ENCODE data around the gene BBS9. TPM values are rescaled to one million over a fixed set of nuclear protein-coding genes. Genes with fewer than 3 reads are reported as not detected.
A peak's percentile ranks its signal among the peaks of the same experiment; 100 is the strongest.

BBS9 gene
- polyA plus RNA-seq, 3 donors from 2014 or later = 5.9 to 12.3 (median 10.8) TPM

DNA sequence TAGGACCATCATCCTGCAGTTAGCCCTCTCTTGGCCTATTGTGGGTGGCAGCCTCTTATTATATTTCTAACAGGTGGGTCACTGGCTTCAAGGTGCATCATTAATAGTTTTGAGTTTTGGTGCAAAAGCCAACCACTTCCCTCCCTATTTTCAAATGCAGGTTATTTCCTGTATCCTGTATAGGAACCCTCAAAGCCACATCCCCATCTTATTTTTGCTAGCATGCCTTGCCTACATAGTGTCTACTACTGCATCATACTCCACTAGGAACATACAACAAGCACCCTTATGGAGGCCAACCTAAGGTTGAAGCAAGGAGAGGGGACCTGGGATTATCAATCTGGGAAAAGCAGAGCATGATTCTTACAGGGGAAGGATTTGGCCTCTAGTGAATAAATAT is 264.4 kb downstream of the BBS9 start:
- H3K4me1 Mint-ChIP-seq = peaks cover 0 to 14% of the 10 kb centered on the region in 2 donors
- H3K4me3 Mint-ChIP-seq = no peak overlapping the region
- H3K27me3 Mint-ChIP-seq (ENCODE audit: low read depth in 3 of 3) = no peaks in the 10 kb centered on the region
- no peak overlapping the region for H3K27ac Mint-ChIP-seq
- H3K36me3 Mint-ChIP-seq = peaks cover 27 to 41% (median 34%) of the 10 kb centered on the region in 3 donors
- DNase-seq = no peak
- no peaks in the 10 kb centered on the region for H3K9me3 Mint-ChIP-seq

DNA sequence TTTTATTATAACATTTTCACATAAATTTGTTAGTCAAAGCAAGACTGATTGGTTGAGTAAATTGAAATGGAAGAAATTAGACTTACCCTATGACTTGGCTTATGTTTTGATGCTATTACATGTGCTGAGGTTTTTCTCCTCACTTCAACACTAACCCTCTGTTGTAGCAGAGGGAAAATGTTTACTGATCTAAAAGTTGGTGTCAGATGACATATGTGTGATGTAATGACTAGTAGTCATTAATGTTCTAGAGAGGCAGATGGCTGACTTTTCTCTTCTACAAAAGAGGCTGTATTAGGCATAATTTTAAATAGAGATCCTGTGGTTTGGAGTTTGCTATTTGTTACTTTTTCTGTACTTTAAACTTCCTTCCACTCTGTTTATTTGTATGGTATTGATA is 266.0 kb downstream of the BBS9 start:
- Mint-ChIP-seq H3K36me3 (peaks cover 17 to 31% (median 23%) of the 10 kb centered on the region in 3 donors), H3K4me1 (peaks cover 0 to 14% of the 10 kb centered on the region in 2 donors), H3K4me3 (no peak overlapping the region), H3K27me3 (ENCODE audit: low read depth in 3 of 3) (no peaks in the 10 kb centered on the region), H3K27ac (no peak overlapping the region), H3K9me3 (no peaks in the 10 kb centered on the region)
- no peak for DNase-seq

DNA sequence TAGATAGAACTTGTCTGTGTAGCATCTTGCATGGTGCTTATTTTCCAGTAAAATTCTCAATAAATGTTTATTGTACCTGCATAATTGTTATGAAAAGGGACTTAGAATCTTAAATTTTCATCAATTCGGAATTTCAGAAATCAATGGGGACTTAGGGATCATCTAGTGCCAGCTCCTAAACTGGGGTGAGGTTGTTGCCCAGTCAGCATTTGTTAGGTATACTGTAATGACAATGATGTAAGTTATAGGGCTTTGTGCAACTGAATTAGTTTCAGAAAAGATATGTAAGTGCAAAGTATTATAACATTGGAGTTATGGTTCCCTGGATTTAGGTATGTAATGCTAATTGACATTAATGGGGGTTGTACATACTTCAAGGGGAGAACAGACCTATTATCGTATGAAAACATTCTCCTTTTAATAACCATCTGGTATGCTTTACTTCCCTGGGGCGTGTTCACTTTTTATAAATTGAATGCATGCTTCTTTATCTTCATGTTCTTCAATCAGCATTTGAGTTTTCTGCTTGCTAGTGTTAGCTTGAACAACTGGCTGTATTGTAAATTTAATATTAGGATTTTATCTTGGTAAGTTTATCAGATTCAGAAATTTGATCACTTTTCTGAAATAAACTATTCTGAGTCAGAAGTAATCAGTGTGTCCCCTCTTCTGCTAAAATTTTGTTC is 270.3 kb downstream of the BBS9 start:
- no peak overlapping the region for H3K27ac Mint-ChIP-seq

DNA sequence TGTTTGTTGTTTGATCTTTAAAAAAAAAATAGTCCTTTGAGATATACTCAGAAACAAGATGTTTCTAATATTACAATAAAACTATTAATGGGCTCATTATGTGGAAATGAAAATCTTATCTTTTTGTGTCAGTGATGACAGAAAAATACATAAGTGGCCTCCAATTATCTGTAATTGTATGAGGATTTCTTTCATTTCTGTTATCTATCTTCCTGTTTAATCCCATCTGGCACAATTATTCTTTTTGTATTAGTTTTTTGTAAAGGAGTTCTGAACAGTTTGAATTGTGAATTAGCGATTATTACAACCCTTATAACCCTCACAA is 270.8 kb downstream of the BBS9 start:
- no peak for DNase-seq
- H3K27me3 Mint-ChIP-seq (ENCODE audit: low read depth in 3 of 3) = no peaks in the 10 kb centered on the region
- no peak overlapping the region for H3K4me3 Mint-ChIP-seq
- peaks cover 12 to 20% (median 17%) of the 10 kb centered on the region in 3 donors for H3K36me3 Mint-ChIP-seq
- peaks cover 0 to 8% of the 10 kb centered on the region in 2 donors for H3K4me1 Mint-ChIP-seq
- no peak overlapping the region for H3K27ac Mint-ChIP-seq
- H3K9me3 Mint-ChIP-seq = peaks cover 0 to 2% (median under 1%) of the 10 kb centered on the region in 6 donors

More for the DNA sequence above, 270.3 kb downstream of the BBS9 start:
- Mint-ChIP-seq H3K4me1 (peaks cover 0 to 8% of the 10 kb centered on the region in 2 donors), H3K9me3 (peaks cover 0 to 2% (median 0%) of the 10 kb centered on the region in 6 donors), H3K4me3 (no peak overlapping the region), H3K36me3 (peaks cover 12 to 20% (median 17%) of the 10 kb centered on the region in 3 donors), H3K27me3 (ENCODE audit: low read depth in 3 of 3) (no peaks in the 10 kb centered on the region)
- no peak for DNase-seq

DNA sequence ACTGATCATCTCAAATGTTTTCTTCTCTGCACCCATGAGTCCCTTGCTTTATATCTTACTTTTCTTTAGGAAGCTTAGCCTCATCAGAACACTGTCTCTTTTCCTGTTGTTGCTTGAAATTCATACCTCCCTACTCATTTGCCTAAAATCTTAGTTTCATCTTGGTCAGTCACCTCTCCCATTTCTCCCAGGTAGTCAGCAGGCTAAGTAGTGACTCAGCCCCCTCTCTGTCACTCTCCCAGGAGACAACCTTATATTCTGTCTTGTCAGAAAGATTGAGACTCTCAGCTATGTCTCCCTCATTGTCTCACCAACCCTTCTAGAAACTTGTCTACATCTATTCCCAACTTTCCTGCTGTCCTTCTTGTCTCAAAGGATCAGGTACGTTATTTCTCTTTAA is 280.9 kb downstream of the BBS9 start:
- peaks cover 27 to 30% (median 28%) of the 10 kb centered on the region in 3 donors for H3K36me3 Mint-ChIP-seq
- H3K4me1 Mint-ChIP-seq = peaks cover 0 to 1% of the 10 kb centered on the region in 2 donors
- no peak overlapping the region for H3K4me3 Mint-ChIP-seq
- DNase-seq = no peak
- peaks cover 6 to 28% (median 22%) of the 10 kb centered on the region in 6 donors for H3K9me3 Mint-ChIP-seq
- H3K27me3 Mint-ChIP-seq (ENCODE audit: low read depth in 3 of 3) = no peaks in the 10 kb centered on the region
- H3K27ac Mint-ChIP-seq = no peak overlapping the region

DNA sequence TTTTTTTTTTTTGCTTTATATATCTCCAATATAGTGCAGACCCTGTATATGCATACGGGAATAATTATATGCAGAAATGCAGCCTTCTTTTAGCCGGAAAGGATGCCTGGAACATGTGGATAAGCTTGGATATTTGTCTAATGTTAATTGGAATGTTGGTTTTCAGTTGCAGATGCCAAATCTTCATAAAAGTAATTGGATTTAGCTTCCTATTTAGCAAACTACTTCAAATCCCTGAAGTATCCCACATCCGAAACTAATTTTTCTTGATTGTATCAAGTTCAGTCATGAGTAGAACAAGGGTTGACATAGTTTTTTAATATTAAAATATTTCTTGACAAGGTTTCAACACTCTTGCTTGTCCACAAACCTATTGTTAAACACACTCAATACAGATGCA is 281.7 kb downstream of the BBS9 start:
- Mint-ChIP-seq H3K9me3 (peaks cover 6 to 27% (median 20%) of the 10 kb centered on the region in 6 donors), H3K4me1 (peaks cover 0 to 1% of the 10 kb centered on the region in 2 donors), H3K4me3 (no peak overlapping the region), H3K27me3 (ENCODE audit: low read depth in 3 of 3) (no peaks in the 10 kb centered on the region), H3K27ac (no peak overlapping the region), H3K36me3 (peaks cover 27 to 29% (median 28%) of the 10 kb centered on the region in 3 donors)
- no peak for DNase-seq

DNA sequence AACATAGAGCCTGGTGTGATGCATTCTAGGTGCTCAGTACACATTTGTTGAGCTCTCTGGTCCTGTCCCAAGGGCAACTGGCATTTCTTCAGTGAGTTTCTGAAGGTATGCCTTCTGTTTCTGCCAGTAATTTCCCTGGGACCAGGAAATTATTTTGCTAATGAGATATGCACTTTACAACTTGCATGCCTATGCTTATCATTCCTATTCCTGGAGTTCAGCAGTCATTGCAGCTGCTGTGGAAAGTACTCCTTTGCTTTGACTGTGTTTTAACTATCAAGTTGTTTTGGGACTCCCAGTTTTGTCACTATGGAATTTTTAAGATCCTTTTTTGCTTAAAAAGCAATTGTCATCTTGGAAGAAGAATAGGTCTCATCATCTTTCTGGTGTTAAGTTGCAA is 283.0 kb downstream of the BBS9 start:
- Mint-ChIP-seq H3K36me3 (peaks cover 19 to 22% (median 20%) of the 10 kb centered on the region in 3 donors), H3K27me3 (ENCODE audit: low read depth in 3 of 3) (no peaks in the 10 kb centered on the region), H3K9me3 (peaks cover 1 to 14% (median 9%) of the 10 kb centered on the region in 6 donors), H3K27ac (no peak overlapping the region), H3K4me3 (no peak overlapping the region), H3K4me1 (peaks cover 0 to 1% of the 10 kb centered on the region in 2 donors)
- no peak for DNase-seq

DNA sequence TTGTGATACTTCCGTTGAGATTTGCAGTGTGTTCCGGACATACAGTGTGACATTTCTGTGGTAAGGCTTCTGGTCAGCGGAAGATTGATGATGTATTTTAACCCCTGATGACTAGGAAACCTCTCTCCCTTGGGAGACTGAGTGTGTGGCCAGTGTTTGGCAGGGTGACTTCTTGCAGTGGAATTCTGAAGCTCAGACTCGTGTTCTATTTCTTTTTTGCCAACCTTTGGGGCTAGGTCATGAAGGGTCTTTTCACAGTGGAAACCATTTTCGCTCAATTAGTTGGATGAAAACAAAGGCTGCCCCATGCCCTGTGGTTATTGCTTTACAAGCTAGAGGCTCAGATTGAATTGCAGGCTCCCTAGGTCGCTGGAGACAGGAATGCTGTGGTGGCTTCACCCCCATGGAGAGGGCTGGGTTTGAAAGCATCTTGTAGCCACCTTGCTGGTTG is 288.9 kb downstream of the BBS9 start:
- Mint-ChIP-seq H3K9me3 (no peaks in the 10 kb centered on the region), H3K36me3 (peaks cover 0 to 4% (median 0%) of the 10 kb centered on the region in 3 donors), H3K4me1 (peaks cover 0 to 2% of the 10 kb centered on the region in 2 donors), H3K27ac (no peak overlapping the region), H3K27me3 (ENCODE audit: low read depth in 3 of 3) (no peaks in the 10 kb centered on the region), H3K4me3 (no peak overlapping the region)
- DNase-seq = no peak

DNA sequence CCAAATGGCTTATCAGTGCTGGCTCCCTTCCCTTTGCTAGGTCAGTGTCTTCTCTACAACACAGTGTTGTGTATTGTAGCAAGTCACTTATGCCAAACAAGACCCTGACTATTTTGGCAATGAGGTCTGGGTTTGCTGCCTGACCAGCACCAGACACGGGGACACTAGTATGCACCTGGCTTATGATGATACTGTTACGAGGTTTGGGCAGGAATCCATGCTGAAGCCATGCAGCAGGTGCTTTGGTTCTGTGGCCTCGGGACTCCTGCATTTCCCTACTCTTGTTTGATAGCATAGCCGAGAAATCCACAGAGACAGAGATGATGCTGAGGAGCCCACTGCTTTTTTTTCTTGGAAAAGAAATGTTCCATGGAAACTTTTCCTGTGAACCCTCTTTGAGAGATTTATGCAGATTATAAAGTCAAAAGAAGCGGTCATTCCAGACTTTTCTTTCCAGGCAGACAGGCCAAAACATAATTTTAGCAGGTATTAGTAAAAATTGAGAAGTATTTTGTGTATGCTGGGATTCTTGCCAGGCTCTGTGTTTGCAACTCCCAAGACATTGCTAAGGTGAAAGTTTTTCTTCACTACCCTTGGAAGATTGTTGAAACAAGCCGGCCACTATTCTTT is 291.1 kb downstream of the BBS9 start:
- Mint-ChIP-seq H3K36me3 (no peaks in the 10 kb centered on the region), H3K4me1 (peaks cover 0 to 2% of the 10 kb centered on the region in 2 donors), H3K4me3 (no peak overlapping the region), H3K27me3 (ENCODE audit: low read depth in 3 of 3) (no peaks in the 10 kb centered on the region), H3K27ac (no peak overlapping the region), H3K9me3 (no peaks in the 10 kb centered on the region)
- no peak for DNase-seq

DNA sequence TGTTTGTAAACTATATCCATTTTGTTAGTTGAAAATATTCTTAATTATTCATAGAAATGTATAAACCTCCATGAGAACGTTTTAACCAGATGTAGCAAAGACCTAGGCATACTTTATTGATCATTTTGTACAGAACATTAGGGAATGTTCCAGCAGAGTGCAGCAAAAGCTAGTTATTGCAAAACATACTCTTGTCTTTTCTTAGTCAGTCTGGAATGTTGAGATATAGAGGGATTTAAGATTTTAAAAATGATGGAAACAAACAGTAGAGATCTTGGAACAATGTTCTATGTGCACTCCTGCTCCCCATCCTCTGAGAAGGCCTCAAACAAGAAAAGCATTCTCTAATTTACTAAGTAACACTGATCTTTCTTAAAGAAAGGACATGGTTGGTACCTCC is 292.1 kb downstream of the BBS9 start:
- no peak for DNase-seq
- Mint-ChIP-seq H3K36me3 (no peaks in the 10 kb centered on the region), H3K27me3 (ENCODE audit: low read depth in 3 of 3) (no peaks in the 10 kb centered on the region), H3K4me3 (no peak overlapping the region), H3K4me1 (peaks cover 0 to 2% of the 10 kb centered on the region in 2 donors), H3K27ac (no peak overlapping the region), H3K9me3 (no peaks in the 10 kb centered on the region)

DNA sequence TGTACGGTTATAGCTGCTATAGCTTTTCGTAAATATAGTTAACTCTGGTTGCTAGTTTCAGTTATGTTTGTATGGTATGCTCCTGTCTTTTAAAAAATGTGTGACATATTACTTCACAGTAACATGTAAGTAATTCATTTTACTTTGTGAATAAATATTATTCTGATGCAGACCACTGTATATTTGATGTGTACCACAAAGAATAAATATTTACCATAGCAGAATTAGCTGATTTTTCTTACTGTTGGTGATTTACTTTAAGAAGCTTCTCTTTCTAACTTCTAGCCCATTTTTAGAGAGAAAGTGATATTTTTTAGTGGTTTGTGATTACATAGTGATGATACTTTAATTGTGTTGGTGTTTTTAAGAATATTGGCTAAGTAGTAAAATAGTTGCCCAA is 292.8 kb downstream of the BBS9 start:
- Mint-ChIP-seq H3K9me3 (no peaks in the 10 kb centered on the region), H3K4me3 (no peak overlapping the region), H3K36me3 (no peaks in the 10 kb centered on the region), H3K4me1 (peaks cover 0 to 2% of the 10 kb centered on the region in 2 donors), H3K27ac (no peak overlapping the region), H3K27me3 (ENCODE audit: low read depth in 3 of 3) (no peaks in the 10 kb centered on the region)
- no peak for DNase-seq

DNA sequence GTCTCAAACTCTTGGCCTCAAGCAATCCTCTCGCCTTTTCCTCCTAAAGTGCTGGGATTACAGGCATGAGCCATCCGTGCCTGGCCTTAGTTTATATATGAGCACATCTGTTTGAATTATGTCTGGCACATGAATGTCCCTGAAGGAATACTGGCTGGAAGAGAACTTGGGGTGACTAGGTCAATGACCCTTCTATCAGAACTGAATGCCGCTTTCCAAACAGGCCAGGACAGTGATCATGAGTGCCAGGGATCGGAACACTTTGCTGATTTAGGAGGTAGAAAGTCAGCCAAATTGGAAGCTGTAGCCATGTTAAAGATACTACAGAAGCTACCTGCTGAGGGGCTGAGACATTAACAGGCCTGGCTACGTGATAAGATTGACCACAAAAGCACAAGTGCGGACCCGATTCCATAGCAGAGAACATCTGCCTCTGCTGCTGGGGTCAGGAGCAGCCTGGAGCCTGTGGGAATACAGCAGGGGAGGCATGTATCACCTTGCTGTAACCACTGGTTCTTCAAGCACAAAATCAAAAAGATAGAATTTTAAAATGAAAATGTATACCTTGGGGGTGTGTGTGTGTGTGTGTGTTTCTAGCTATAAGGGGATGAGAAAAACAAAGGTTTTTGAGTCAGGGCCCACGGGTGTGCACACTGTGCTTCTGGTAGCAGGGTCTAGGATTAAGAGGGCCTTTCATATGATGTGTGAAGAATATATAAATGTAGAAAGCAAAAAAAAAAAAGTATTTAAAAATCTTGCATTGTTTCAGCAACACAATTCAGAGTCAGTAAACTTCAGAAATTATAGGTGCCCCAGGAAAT is 293.7 kb downstream of the BBS9 start:
- Mint-ChIP-seq H3K36me3 (no peaks in the 10 kb centered on the region), H3K4me3 (no peak overlapping the region), H3K27ac (no peak overlapping the region), H3K4me1 (peaks cover 0 to under 1% of the 10 kb centered on the region in 2 donors), H3K27me3 (ENCODE audit: low read depth in 3 of 3) (no peaks in the 10 kb centered on the region), H3K9me3 (no peaks in the 10 kb centered on the region)
- DNase-seq = no peak

DNA sequence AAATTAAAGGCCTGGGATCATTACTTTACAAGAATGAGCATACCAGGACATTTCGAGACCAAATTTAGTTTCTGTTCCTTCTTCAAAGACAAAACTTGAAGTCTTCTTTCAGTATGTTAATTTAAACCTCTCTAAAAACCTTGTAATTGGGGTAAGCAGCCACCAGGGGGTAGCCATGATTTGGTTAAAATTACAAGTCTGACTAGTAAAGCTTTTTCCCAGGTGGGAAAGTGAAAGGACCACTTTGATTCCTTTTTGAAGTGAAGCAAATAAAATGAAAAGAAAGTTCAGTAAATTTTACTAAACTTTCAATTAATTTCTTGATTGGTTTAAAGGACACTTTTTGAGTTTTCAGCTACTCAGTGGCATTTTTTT is 294.3 kb downstream of the BBS9 start:
- Mint-ChIP-seq H3K27me3 (ENCODE audit: low read depth in 3 of 3) (no peaks in the 10 kb centered on the region), H3K4me3 (no peak overlapping the region), H3K9me3 (no peaks in the 10 kb centered on the region), H3K4me1 (no peaks in the 10 kb centered on the region), H3K27ac (no peak overlapping the region), H3K36me3 (no peaks in the 10 kb centered on the region)
- peak in 2 of 3 donors; percentile 11 to 29 for DNase-seq

DNA sequence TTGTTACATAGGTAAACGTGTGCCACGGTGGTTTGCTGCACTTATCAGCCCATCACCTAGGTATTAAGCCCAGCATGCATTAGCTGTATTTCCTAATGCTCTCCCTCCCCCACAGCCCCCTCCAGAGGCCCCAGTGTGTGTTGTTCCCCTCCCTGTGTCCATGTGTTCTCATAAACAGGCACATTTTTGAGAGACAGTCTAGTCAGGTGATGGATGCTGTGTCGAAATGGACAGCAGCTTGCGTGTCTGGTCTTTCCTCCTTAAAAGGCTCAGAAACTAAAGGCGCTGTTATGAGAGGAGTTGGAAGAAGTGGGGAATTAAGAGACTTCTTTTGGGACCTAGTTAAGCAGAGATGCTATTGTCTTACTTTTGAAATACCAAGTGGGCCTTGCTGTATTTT is 296.0 kb downstream of the BBS9 start:
- Mint-ChIP-seq H3K27me3 (ENCODE audit: low read depth in 3 of 3) (no peaks in the 10 kb centered on the region), H3K36me3 (no peaks in the 10 kb centered on the region), H3K4me1 (no peaks in the 10 kb centered on the region), H3K9me3 (no peaks in the 10 kb centered on the region), H3K27ac (no peak overlapping the region), H3K4me3 (no peak overlapping the region)
- no peak for DNase-seq
